IMR-90 (cell line): ENCODE data around the gene TECTA.

Source experiments
- MAZ ChIP-seq: IDR thresholded peaks from 2 replicates; pipeline ENCODE4 v1.6.1; 2012; ENCODE audit warnings: low read depth, mild to moderate bottlenecking, low read length, improper control_type of control experiment, moderate library complexity, borderline replicate concordance
- SMC3 ChIP-seq: fragments of 150-350 bp; IDR thresholded peaks from 2 replicates; pipeline ENCODE4 v1.6.1; 2016; ENCODE audit warnings: low read depth, mild to moderate bottlenecking, antibody characterized with exemption, low read length, moderate library complexity
- TF ChIP-seq, protein P1 (sequence below): conservative IDR thresholded peaks from 2 replicates; pipeline ENCODE4 v1.5.1; 2012; ENCODE audit warnings: mild to moderate bottlenecking, low read depth, low read length, improper control_type of control experiment

DNA sequence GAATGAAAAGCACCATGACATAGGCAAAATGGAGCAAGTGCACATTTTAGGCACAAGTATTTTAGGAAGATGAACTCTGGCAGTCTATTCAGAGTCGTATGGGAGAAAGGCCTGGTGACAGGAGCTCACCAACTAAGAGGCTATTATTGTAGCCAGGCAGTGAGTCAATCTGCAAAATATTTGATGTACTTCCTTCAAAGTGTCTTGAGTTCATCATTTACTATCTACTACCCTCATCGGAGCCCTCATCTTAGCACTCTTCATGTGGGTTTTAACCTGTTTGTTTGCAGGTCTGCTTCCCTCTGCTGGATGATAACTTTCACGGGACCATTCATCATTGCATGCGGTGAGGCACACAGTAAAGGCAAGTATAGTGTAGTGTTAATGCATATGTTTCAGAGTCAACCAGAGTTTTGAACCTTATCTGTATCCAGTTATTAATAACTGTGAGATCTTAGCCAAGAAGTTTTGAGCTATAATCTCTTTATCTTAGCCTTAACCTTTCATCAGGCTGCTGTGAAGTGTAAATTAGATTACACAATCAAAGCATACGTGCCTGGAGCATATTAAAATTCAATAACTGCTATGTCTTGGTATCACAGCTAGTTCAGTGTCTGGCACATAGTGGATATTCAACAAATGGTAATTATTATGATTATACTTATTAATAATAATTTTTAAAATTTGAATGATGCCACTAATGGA, 120.6 kb downstream of the TECTA start:
- TF ChIP-seq, protein P1, sequence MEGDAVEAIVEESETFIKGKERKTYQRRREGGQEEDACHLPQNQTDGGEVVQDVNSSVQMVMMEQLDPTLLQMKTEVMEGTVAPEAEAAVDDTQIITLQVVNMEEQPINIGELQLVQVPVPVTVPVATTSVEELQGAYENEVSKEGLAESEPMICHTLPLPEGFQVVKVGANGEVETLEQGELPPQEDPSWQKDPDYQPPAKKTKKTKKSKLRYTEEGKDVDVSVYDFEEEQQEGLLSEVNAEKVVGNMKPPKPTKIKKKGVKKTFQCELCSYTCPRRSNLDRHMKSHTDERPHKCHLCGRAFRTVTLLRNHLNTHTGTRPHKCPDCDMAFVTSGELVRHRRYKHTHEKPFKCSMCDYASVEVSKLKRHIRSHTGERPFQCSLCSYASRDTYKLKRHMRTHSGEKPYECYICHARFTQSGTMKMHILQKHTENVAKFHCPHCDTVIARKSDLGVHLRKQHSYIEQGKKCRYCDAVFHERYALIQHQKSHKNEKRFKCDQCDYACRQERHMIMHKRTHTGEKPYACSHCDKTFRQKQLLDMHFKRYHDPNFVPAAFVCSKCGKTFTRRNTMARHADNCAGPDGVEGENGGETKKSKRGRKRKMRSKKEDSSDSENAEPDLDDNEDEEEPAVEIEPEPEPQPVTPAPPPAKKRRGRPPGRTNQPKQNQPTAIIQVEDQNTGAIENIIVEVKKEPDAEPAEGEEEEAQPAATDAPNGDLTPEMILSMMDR, result no peak
- TF ChIP-seq SMC3 (no peak), MAZ (no peak)
